Peyer's patch (tissue), 4 donors: ENCODE measurements around the gene CLASRP.

ENCODE experiments used
- CTCF ChIP-seq, 6 experiments: fragments of 450-650 bp in 4 of 6; fragments of 200-600 bp in 2 of 6; sonication (generic) in 1 of 6; IDR thresholded peaks; one replicate each; pipeline ENCODE4 v1.5.1; 2017 to 2019; ENCODE audit warnings: antibody characterized with exemption in 6 of 6, mild to moderate bottlenecking in 3 of 6, moderate library complexity in 1 of 6
- POLR2A ChIP-seq, 2 donors: fragments of 450-650 bp; IDR thresholded peaks; one replicate each; pipeline ENCODE4 v1.5.1; 2017; ENCODE audit warnings: antibody characterized with exemption in 2 of 2, mild to moderate bottlenecking in 2 of 2, moderate library complexity in 2 of 2

GRCh38 chr19:45025264-45025663, 13.6 kb upstream of the CLASRP start:
- TF ChIP-seq CTCF (IDR thresholded peaks at IDR 0.05) (no peak), POLR2A (IDR thresholded peaks at IDR 0.05) (no peak)
